HG02759 (cell line): ENCODE results near the gene TMEM222.
"Not testable (repeated sequence)": the region's sequence is repeated elsewhere in the genome, so short reads cannot be mapped to it uniquely, and the experiment has no call there.

ENCODE experiments used
- ATAC-seq: cut with Tn5 transposase; IDR thresholded peaks from one replicate; pipeline ENCODE4 v1.9.1; 2021; ENCODE audit warnings: mild to moderate bottlenecking, moderate library complexity; ENCODE audit not compliant: unreplicated experiment

The TMEM222 gene

GRCh38 chr1:27377760-27378495 lies 56.0 kb downstream of the TMEM222 start:
- ATAC-seq = no peak

GRCh38 chr1:27379564-27380122 lies 57.7 kb downstream of the TMEM222 start:
- no peak for ATAC-seq

GRCh38 chr1:27380224-27380623 lies 58.3 kb downstream of the TMEM222 start:
- no peak for ATAC-seq

- no peak for ATAC-seq
These were observed 59.1 kb downstream of the TMEM222 start for GRCh38 chr1:27380766-27381733.

GRCh38 chr1:27381969-27382762 lies 60.2 kb downstream of the TMEM222 start:
- ATAC-seq = no peak

- ATAC-seq = no peak
These were observed 61.2 kb downstream of the TMEM222 start, which contains the start of gene CD164L2 for GRCh38 chr1:27383039-27383605. TSS of gene CD164L2 (minus strand) at chr1:27383333. CDS start at chr1:27383239, 94 bp downstream.

- ATAC-seq = no peak
These were observed 61.7 kb downstream of the TMEM222 start for GRCh38 chr1:27383661-27384060.

- ATAC-seq = not testable (repeated sequence)
These were observed 62.8 kb downstream of the TMEM222 start for GRCh38 chr1:27384797-27385196.
